ENCODE data around the gene KAT2B. TPM values are rescaled to one million over a fixed set of nuclear protein-coding genes. Genes with fewer than 3 reads are reported as not detected.

KAT2B gene
- total RNA-seq, 1 experiment from 2014 or later = 3.7 TPM

DNA sequence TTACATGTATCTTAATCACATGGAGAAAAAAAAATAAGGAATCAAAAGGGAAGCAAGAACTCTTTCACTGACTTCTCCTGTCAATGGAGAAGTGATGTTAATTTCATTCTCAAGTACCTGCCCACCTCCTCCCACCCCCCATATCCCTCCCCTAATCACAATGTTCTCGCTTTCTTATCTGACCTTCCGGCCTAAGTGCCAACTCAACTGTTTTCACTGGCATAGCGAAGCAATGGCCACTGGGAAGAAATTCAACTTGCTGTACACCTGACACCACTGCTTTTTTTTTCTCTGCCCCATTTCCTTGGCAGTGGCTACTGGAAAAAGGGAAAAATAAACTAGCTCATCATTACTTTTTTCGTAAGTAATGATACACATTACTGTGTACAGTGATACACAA lies 142.0 kb downstream of the KAT2B start:
- ChIA-PET POLR2A (no interaction called here), CTCF (no interaction called here)
- no TSS peak for BruUV-seq (replicated peaks)

More for the DNA sequence above, 142.0 kb downstream of the KAT2B start:
- DNase-seq (ENCODE audit: low read depth, low spot score) (no peak), ATAC-seq (no peak)
- Histone ChIP-seq H3K36me3 (ENCODE audit: control insufficient read depth in 1 of 2, insufficient read depth in 2 of 2, low read length in 2 of 2) (peaks cover 10 to 17% of the 10 kb centered on the region in 2 experiments; a peak in 2 of 4 replicates), H3K4me3 (replicated peaks in 1 of 2; ENCODE audit: low read depth in 1 of 2, low read length in 2 of 2) (no peak overlapping the region), H3K9me2 (ENCODE audit: insufficient read depth) (no peaks in the 10 kb centered on the region), H3K4me1 (ENCODE audit: control insufficient read depth in 1 of 2, insufficient read depth in 2 of 2, low read length in 2 of 2) (peaks cover 7 to 13% of the 10 kb centered on the region in 2 experiments; a peak in 3 of 4 replicates), H3K79me2 (ENCODE audit: insufficient read depth, low read length) (peaks cover 28% of the 10 kb centered on the region), H4K20me1 (ENCODE audit: insufficient read depth) (no peaks in the 10 kb centered on the region), H2AFZ (ENCODE audit: low read depth, low read length, poor library complexity, severe bottlenecking) (no peak overlapping the region), H3K27ac (ENCODE audit: low read depth, low read length) (no peak overlapping the region), H3K27me3 (ENCODE audit: insufficient read depth, low read length) (no peaks in the 10 kb centered on the region), H3K9me3 (ENCODE audit: control insufficient read depth in 1 of 2, insufficient read depth in 1 of 2, low read depth in 1 of 2, low read length in 2 of 2) (no peaks in the 10 kb centered on the region), H3K4me2 (ENCODE audit: low read length) (no peak overlapping the region), H3K9ac (ENCODE audit: low read length) (no peak overlapping the region)
- intact Hi-C loops (cut with micrococcal nuclease) = loop anchor here (10.0 kb wide), 1 partner anchor 297 kb away; no protein-coding TSS in a partner anchor
- TF ChIP-seq ZBTB33 (IDR thresholded peaks at IDR 0.05; ENCODE audit: extremely low read depth, insufficient replicate concordance, low read length) = no peak
- TF ChIP-seq, protein P1, sequence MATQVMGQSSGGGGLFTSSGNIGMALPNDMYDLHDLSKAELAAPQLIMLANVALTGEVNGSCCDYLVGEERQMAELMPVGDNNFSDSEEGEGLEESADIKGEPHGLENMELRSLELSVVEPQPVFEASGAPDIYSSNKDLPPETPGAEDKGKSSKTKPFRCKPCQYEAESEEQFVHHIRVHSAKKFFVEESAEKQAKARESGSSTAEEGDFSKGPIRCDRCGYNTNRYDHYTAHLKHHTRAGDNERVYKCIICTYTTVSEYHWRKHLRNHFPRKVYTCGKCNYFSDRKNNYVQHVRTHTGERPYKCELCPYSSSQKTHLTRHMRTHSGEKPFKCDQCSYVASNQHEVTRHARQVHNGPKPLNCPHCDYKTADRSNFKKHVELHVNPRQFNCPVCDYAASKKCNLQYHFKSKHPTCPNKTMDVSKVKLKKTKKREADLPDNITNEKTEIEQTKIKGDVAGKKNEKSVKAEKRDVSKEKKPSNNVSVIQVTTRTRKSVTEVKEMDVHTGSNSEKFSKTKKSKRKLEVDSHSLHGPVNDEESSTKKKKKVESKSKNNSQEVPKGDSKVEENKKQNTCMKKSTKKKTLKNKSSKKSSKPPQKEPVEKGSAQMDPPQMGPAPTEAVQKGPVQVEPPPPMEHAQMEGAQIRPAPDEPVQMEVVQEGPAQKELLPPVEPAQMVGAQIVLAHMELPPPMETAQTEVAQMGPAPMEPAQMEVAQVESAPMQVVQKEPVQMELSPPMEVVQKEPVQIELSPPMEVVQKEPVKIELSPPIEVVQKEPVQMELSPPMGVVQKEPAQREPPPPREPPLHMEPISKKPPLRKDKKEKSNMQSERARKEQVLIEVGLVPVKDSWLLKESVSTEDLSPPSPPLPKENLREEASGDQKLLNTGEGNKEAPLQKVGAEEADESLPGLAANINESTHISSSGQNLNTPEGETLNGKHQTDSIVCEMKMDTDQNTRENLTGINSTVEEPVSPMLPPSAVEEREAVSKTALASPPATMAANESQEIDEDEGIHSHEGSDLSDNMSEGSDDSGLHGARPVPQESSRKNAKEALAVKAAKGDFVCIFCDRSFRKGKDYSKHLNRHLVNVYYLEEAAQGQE (IDR thresholded peaks at IDR 0.05; ENCODE audit: low read depth) = no peak
- TF ChIP-seq SP1 (IDR thresholded peaks at IDR 0.05; ENCODE audit: low read depth) = no peak
- TF ChIP-seq POLR2AphosphoS5 (IDR thresholded peaks at IDR 0.05; ENCODE audit: low read depth, low read length) = no peak
- no peak for TF ChIP-seq EZH2 (IDR thresholded peaks at IDR 0.05)
- TF ChIP-seq, protein P2, sequence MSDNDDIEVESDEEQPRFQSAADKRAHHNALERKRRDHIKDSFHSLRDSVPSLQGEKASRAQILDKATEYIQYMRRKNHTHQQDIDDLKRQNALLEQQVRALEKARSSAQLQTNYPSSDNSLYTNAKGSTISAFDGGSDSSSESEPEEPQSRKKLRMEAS (IDR thresholded peaks at IDR 0.05) = no peak
- no peak for TF ChIP-seq ELF1 (IDR thresholded peaks at IDR 0.05; ENCODE audit: borderline replicate concordance, low read depth)
- TF ChIP-seq CTCF (IDR thresholded peaks at IDR 0.05 in 2 of 3, conservative IDR thresholded peaks at IDR 0.05 in 1 of 3; ENCODE audit: borderline replicate concordance in 1 of 3, insufficient read depth in 1 of 3, low read depth in 2 of 3, low read length in 2 of 3) = no peak
- no peak for TF ChIP-seq EZH2phosphoT487 (IDR thresholded peaks at IDR 0.05; ENCODE audit: borderline replicate concordance)
- TF ChIP-seq SRF (IDR thresholded peaks at IDR 0.05; ENCODE audit: low read depth) = no peak
- no peak for TF ChIP-seq CEBPB (IDR thresholded peaks at IDR 0.05; ENCODE audit: low read depth)
- RAD21 ChIA-PET (ENCODE audit: low non-redundant PET in 1 of 2, low total read pairs in 2 of 2, uncharacterized antibody in 2 of 2, unreplicated experiment in 2 of 2) = no interaction called here
